ENCODE measurements around the gene NOXRED1. TPM values are rescaled to one million over a fixed set of nuclear protein-coding genes. Genes with fewer than 3 reads are reported as not detected.

The NOXRED1 gene
- total and polyA plus RNA-seq, 10 of the 15 experiments (the other 5 are each of a cell fraction or from before 2014, with no cell fraction given): 0.06 to 0.62 (median 0.14) TPM

DNA sequence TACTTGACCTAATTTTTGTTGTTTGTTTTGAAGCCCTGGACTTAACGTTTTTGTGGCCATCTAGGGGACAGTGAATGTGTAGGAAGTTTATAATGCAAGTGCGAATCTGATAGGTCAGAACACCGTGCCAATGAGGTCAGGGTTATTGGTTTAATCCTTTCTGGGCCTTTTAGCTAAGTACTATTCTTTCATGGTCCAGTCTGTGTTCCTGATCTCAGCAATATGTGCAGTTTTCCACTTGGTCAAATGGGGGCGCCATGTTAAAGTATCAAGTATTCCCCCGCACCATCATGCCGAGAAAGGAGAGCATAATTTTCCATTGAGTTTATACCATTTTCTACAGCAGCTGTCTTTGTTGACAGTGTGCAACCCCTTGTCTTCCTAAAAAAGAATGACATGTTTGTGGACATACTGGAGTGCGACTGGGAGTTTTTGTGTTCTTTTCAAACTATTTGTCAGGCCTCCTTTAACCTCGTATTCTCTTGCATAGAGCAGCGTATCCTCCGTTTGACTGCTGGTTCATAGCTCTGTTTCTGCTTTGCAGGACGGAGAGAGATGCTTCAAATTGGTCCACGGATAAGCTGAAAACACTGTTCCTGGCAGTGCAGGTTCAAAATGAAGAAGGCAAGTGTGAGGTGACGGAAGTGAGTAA, 35.9 kb upstream of the NOXRED1 start:
- H3K4me2 ChIP-seq (ENCODE audit: control insufficient read depth, insufficient read depth): peak overlapping the region; percentile 73
- RAD21 ChIA-PET (ENCODE audit: unreplicated experiment): interaction anchor here (0.5 to 3.2 kb wide), 25 partner anchors 13 to 381 kb away, joined by 3 to 44 read pairs (median 4); partner anchors contain the start of genes GSTZ1, POMT2, SAMD15 and TMED8
- H2AFZ ChIP-seq (ENCODE audit: control insufficient read depth, low read depth, low read length): no peak overlapping the region
- peaks cover 12 to 26% of the 10 kb centered on the region in 2 experiments for H3K36me3 ChIP-seq (ENCODE audit: control insufficient read depth in 2 of 2, insufficient read depth in 2 of 2, low read length in 1 of 2)
- in situ Hi-C loops (cut with MboI) (no loop called here), intact Hi-C loops (cut with micrococcal nuclease; ENCODE audit: unreplicated experiment) (loop anchor here (2.0 to 5.0 kb wide), 3 partner anchors 82 to 307 kb away; partner anchors contain the start of genes ALKBH1, SAMD15, SLIRP and TMED8)
- DNase-seq (ENCODE audit: low read depth, low spot score) (peak; percentile 24), FAIRE-seq (no peak), ATAC-seq (peak; percentile 18)
- peak overlapping the region; percentile 82 for H3K4me3 ChIP-seq
- peak overlapping the region; percentile 97 for H3K27ac ChIP-seq (ENCODE audit: control insufficient read depth, insufficient read depth)
- 38% methylated on average over 13 of the region's 13 CpGs for WGBS (ENCODE audit: insufficient coverage, insufficient replicate concordance, low lambda C conversion rate, missing lambda C conversion rate)
- peaks cover 13% of the 10 kb centered on the region for H3K4me1 ChIP-seq (ENCODE audit: control insufficient read depth, insufficient read depth, low read length)
- no peaks in the 10 kb centered on the region for H3K27me3 ChIP-seq (replicated peaks in 1 of 2; ENCODE audit: control insufficient read depth in 2 of 2, insufficient read depth in 2 of 2, low read length in 1 of 2)
- H3K79me2 ChIP-seq (ENCODE audit: control insufficient read depth, insufficient read depth, low read length): peaks cover 53% of the 10 kb centered on the region
- SMC1A ChIA-PET (ENCODE audit: uncharacterized antibody, unreplicated experiment): interaction anchor here (0.7 to 2.7 kb wide), 32 partner anchors 9 to 293 kb away, joined by 3 to 91 read pairs (median 4); partner anchors contain the start of genes ALKBH1, GSTZ1, POMT2 and SLIRP
- no peaks in the 10 kb centered on the region for H3K9me3 ChIP-seq (replicated peaks; ENCODE audit: control insufficient read depth, insufficient read depth, low read length)
- peak overlapping the region; percentile 88 for H3K9ac ChIP-seq (ENCODE audit: control insufficient read depth, insufficient read depth, low read length)
- CTCF ChIA-PET: interaction anchor here (0.5 to 4.6 kb wide), 57 partner anchors 8 to 388 kb away, joined by 3 to 140 read pairs (median 4); partner anchors contain the start of genes ALKBH1, SAMD15, SLIRP and SNW1
- BruUV-seq (replicated peaks): no TSS peak
- H4K20me1 ChIP-seq (ENCODE audit: control insufficient read depth, insufficient read depth): peaks cover 4% of the 10 kb centered on the region; the same call in 1 of the 2 replicates
- POLR2A ChIA-PET: interaction anchor here (0.8 to 1.6 kb wide), 9 partner anchors 9 to 149 kb away, joined by 3 to 7 read pairs (median 4); partner anchors contain the start of genes GSTZ1, SAMD15 and TMED8
- TF ChIP-seq TCF12 (IDR thresholded peaks at IDR 0.05; ENCODE audit: low read depth, low read length) (no peak), RAD21 (IDR thresholded peaks at IDR 0.05; ENCODE audit: insufficient read depth, low read depth, low read length) (peak; percentile 73), RUNX3 (IDR thresholded peaks at IDR 0.05; ENCODE audit: low read length) (no peak), LARP7 (IDR thresholded peaks at IDR 0.05) (no peak), NBN (IDR thresholded peaks at IDR 0.05) (0 out of 2 replicates have a peak, but pooled peaks have one; percentile 33), DPF2 (IDR thresholded peaks at IDR 0.05) (no peak), JUNB (IDR thresholded peaks at IDR 0.05) (no peak), RAD51 (IDR thresholded peaks at IDR 0.05) (no peak), NR2F1 (conservative IDR thresholded peaks at IDR 0.05) (no peak), STAT1 (conservative IDR thresholded peaks at IDR 0.05) (no peak), RB1 (IDR thresholded peaks at IDR 0.05; ENCODE audit: borderline replicate concordance) (no peak), SMC3 (IDR thresholded peaks at IDR 0.05; ENCODE audit: borderline replicate concordance, low read length) (peak; percentile 56; the same call in 1 of the 2 replicates)
- TF ChIP-seq, protein P1, sequence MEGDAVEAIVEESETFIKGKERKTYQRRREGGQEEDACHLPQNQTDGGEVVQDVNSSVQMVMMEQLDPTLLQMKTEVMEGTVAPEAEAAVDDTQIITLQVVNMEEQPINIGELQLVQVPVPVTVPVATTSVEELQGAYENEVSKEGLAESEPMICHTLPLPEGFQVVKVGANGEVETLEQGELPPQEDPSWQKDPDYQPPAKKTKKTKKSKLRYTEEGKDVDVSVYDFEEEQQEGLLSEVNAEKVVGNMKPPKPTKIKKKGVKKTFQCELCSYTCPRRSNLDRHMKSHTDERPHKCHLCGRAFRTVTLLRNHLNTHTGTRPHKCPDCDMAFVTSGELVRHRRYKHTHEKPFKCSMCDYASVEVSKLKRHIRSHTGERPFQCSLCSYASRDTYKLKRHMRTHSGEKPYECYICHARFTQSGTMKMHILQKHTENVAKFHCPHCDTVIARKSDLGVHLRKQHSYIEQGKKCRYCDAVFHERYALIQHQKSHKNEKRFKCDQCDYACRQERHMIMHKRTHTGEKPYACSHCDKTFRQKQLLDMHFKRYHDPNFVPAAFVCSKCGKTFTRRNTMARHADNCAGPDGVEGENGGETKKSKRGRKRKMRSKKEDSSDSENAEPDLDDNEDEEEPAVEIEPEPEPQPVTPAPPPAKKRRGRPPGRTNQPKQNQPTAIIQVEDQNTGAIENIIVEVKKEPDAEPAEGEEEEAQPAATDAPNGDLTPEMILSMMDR (IDR thresholded peaks at IDR 0.05 in 2 of 3, conservative IDR thresholded peaks at IDR 0.05 in 1 of 3; ENCODE audit: control insufficient read depth in 2 of 3, extremely low read depth in 1 of 3, insufficient read depth in 1 of 3, low read depth in 3 of 3, low read length in 3 of 3): peak; percentile 66 to 82 (median 81)
- TF ChIP-seq, protein P2, sequence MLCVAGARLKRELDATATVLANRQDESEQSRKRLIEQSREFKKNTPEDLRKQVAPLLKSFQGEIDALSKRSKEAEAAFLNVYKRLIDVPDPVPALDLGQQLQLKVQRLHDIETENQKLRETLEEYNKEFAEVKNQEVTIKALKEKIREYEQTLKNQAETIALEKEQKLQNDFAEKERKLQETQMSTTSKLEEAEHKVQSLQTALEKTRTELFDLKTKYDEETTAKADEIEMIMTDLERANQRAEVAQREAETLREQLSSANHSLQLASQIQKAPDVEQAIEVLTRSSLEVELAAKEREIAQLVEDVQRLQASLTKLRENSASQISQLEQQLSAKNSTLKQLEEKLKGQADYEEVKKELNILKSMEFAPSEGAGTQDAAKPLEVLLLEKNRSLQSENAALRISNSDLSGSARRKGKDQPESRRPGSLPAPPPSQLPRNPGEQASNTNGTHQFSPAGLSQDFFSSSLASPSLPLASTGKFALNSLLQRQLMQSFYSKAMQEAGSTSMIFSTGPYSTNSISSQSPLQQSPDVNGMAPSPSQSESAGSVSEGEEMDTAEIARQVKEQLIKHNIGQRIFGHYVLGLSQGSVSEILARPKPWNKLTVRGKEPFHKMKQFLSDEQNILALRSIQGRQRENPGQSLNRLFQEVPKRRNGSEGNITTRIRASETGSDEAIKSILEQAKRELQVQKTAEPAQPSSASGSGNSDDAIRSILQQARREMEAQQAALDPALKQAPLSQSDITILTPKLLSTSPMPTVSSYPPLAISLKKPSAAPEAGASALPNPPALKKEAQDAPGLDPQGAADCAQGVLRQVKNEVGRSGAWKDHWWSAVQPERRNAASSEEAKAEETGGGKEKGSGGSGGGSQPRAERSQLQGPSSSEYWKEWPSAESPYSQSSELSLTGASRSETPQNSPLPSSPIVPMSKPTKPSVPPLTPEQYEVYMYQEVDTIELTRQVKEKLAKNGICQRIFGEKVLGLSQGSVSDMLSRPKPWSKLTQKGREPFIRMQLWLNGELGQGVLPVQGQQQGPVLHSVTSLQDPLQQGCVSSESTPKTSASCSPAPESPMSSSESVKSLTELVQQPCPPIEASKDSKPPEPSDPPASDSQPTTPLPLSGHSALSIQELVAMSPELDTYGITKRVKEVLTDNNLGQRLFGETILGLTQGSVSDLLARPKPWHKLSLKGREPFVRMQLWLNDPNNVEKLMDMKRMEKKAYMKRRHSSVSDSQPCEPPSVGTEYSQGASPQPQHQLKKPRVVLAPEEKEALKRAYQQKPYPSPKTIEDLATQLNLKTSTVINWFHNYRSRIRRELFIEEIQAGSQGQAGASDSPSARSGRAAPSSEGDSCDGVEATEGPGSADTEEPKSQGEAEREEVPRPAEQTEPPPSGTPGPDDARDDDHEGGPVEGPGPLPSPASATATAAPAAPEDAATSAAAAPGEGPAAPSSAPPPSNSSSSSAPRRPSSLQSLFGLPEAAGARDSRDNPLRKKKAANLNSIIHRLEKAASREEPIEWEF (IDR thresholded peaks at IDR 0.05; ENCODE audit: insufficient replicate concordance, low read depth, low read length): no peak
- TF ChIP-seq, protein P3, sequence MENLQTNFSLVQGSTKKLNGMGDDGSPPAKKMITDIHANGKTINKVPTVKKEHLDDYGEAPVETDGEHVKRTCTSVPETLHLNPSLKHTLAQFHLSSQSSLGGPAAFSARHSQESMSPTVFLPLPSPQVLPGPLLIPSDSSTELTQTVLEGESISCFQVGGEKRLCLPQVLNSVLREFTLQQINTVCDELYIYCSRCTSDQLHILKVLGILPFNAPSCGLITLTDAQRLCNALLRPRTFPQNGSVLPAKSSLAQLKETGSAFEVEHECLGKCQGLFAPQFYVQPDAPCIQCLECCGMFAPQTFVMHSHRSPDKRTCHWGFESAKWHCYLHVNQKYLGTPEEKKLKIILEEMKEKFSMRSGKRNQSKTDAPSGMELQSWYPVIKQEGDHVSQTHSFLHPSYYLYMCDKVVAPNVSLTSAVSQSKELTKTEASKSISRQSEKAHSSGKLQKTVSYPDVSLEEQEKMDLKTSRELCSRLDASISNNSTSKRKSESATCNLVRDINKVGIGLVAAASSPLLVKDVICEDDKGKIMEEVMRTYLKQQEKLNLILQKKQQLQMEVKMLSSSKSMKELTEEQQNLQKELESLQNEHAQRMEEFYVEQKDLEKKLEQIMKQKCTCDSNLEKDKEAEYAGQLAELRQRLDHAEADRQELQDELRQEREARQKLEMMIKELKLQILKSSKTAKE (IDR thresholded peaks at IDR 0.05; ENCODE audit: low read depth, poor library complexity, severe bottlenecking): no peak

Measured in GM12878 (cell line).